Type B pancreatic cell (in vitro differentiated cells): Measurements from ENCODE around the gene TKTL1. TPM values are rescaled to one million over a fixed set of nuclear protein-coding genes. Genes with fewer than 3 reads are reported as not detected.
A peak's percentile ranks its signal among the peaks of the same experiment; 100 is the strongest.

ENCODE experiments used
- DNase-seq: peaks from one replicate; pipeline ENCODE4 v3.0.0; 2021; ENCODE audit warnings: mixed read lengths; ENCODE audit not compliant: unreplicated experiment; ENCODE audit errors: extremely low spot score
- H3K27ac Mint-ChIP-seq: 2 replicates; pipeline ENCODE4 v1.8.0; 2021; ENCODE audit warnings: mild to moderate bottlenecking, mixed read lengths
- H3K27me3 Mint-ChIP-seq: 2 replicates; pipeline ENCODE4 v1.8.0; 2021; ENCODE audit warnings: mixed read lengths
- H3K36me3 Mint-ChIP-seq: 2 replicates; pipeline ENCODE4 v1.8.0; 2021; ENCODE audit warnings: mixed read lengths
- H3K4me1 Mint-ChIP-seq: one replicate; pipeline ENCODE4 v1.8.0; 2021; ENCODE audit warnings: mixed read lengths; ENCODE audit not compliant: unreplicated experiment
- H3K4me3 Mint-ChIP-seq: 2 replicates; pipeline ENCODE4 v1.8.0; 2021; ENCODE audit warnings: mild to moderate bottlenecking, mixed read lengths
- H3K9me3 Mint-ChIP-seq: 2 replicates; pipeline ENCODE4 v1.8.0; 2021; ENCODE audit warnings: mixed read lengths
- CTCF ChIP-seq: fragments of 200-600 bp; sonication (generic); conservative IDR thresholded peaks from 2 replicates; pipeline ENCODE4 v1.5.0; 2021; ENCODE audit warnings: antibody characterized with exemption, mild to moderate bottlenecking
- total RNA-seq: library from RNA; stranded (reverse); gene quantifications from 2 replicates; pipeline ENCODE4 v1.2.1, GENCODE V29; 2021; ENCODE audit warnings: low replicate concordance

The TKTL1 gene
- total RNA-seq, 1 donor from 2014 or later, result 0.56 TPM

GRCh38 chrX:154304846-154305245 is 9.3 kb downstream of the TKTL1 start:
- Mint-ChIP-seq H3K27me3 (peaks cover 3% of the 10 kb centered on the region), H3K36me3 (no peaks in the 10 kb centered on the region), H3K9me3 (no peaks in the 10 kb centered on the region), H3K27ac (no peak overlapping the region), H3K4me1 (no peaks in the 10 kb centered on the region), H3K4me3 (no peak overlapping the region)
- TF ChIP-seq CTCF, result no peak
- no peak for DNase-seq

- no peaks in the 10 kb centered on the region for H3K36me3 Mint-ChIP-seq
- H3K27me3 Mint-ChIP-seq, result peaks cover 3% of the 10 kb centered on the region
- no peak for DNase-seq
- peaks cover 3% of the 10 kb centered on the region for H3K4me1 Mint-ChIP-seq
- H3K27ac Mint-ChIP-seq, result no peak overlapping the region
- no peak overlapping the region for H3K4me3 Mint-ChIP-seq
- no peak for TF ChIP-seq CTCF
- no peaks in the 10 kb centered on the region for H3K9me3 Mint-ChIP-seq
Observed at GRCh38 chrX:154305541-154306205, 10.1 kb downstream of the TKTL1 start.

- TF ChIP-seq CTCF, result no peak
- Mint-ChIP-seq H3K4me3 (no peak overlapping the region), H3K36me3 (no peaks in the 10 kb centered on the region), H3K27ac (no peak overlapping the region), H3K27me3 (peaks cover 3% of the 10 kb centered on the region), H3K9me3 (no peaks in the 10 kb centered on the region), H3K4me1 (peaks cover 10% of the 10 kb centered on the region)
- no peak for DNase-seq
Observed at GRCh38 chrX:154307202-154307601, 11.6 kb downstream of the TKTL1 start.

- no peaks in the 10 kb centered on the region for H3K36me3 Mint-ChIP-seq
- peak; percentile 76 for TF ChIP-seq CTCF
- H3K4me1 Mint-ChIP-seq, result peaks cover 13% of the 10 kb centered on the region
- H3K27ac Mint-ChIP-seq, result no peak overlapping the region
- DNase-seq, result no peak
- no peak overlapping the region for H3K4me3 Mint-ChIP-seq
- no peaks in the 10 kb centered on the region for H3K27me3 Mint-ChIP-seq
- H3K9me3 Mint-ChIP-seq, result no peaks in the 10 kb centered on the region
Observed at GRCh38 chrX:154308108-154308946, 12.7 kb downstream of the TKTL1 start.

GRCh38 chrX:154309041-154309775 is 13.6 kb downstream of the TKTL1 start:
- Mint-ChIP-seq H3K27me3 (no peaks in the 10 kb centered on the region), H3K4me3 (no peak overlapping the region), H3K9me3 (no peaks in the 10 kb centered on the region), H3K36me3 (no peaks in the 10 kb centered on the region), H3K27ac (no peak overlapping the region), H3K4me1 (peaks cover 15% of the 10 kb centered on the region)
- TF ChIP-seq CTCF, result no peak
- no peak for DNase-seq
